NCI-H524 treated with DMSO at 0.1 percent for 48 hours (cell line): ENCODE measurements around the gene CERKL.

Experiments
- DNase-seq: peaks from one replicate; lab custom pipeline; 2025; lab: John Stamatoyannopoulos, UW

The CERKL gene

GRCh38 chr2:181628590-181629585 is 28.0 kb downstream of the CERKL start:
- DNase-seq, result peak; percentile 85

DNA sequence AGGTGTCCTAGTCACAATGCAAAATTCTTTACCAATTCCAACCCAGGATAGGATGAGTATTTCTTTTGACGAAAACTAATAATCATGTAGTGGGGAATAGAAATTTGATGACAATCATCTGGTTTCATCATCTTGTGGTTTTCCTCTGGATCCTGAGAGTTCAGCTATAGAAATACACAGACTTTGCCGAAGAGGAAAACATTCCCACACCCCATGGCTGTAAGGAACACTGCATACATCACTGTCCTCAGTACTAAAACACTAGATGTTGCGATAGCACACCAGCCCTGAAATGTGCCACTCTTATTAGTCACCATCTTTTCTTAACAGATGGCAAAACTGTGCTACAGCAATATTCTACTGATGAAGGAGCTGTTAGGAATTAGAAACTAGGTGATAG is 29.4 kb downstream of the CERKL start:
- no peak for DNase-seq

- no peak for DNase-seq
Measured at GRCh38 chr2:181626671-181627070, 30.2 kb downstream of the CERKL start.

GRCh38 chr2:181623159-181623558 is 33.7 kb downstream of the CERKL start:
- DNase-seq, result no peak

GRCh38 chr2:181621779-181622490 is 35.0 kb downstream of the CERKL start:
- no peak for DNase-seq

DNA sequence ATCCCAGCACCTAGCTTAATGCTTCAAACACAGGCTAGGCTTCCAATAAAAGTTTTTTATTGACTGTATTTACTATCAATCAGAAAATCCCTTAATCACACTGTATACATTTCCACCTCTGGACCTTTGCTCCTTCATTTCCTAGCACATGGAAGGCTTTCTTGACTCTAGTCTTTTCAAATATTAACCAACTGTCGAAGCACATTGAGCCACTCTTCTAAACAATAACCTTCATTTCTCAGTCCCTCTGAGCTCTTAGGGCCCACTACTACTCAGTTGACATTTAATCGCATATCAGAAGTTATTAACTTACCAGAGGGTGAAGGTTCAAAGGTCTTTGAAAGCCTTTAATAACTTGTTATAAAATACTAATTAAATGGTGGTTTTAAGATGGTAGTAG is 37.4 kb downstream of the CERKL start:
- DNase-seq, result no peak

DNA sequence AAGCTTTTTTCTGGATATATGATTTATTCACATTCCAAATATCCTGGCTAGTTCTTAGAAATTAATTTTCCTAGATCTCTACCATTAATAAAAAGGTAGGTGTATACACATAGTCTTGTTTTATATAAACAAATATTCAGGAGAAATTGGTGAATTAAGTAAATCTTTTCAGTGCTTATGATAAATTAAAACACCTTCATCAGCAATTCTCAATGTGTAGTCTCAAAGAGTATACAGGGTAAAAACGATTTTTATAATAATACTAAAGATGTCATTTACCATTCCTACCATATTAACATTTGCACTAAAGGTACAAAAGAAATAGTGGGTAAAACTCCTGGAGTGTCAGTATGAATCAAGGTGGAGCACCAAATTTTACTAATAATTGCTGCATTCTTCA is 40.2 kb downstream of the CERKL start:
- no peak for DNase-seq

DNA sequence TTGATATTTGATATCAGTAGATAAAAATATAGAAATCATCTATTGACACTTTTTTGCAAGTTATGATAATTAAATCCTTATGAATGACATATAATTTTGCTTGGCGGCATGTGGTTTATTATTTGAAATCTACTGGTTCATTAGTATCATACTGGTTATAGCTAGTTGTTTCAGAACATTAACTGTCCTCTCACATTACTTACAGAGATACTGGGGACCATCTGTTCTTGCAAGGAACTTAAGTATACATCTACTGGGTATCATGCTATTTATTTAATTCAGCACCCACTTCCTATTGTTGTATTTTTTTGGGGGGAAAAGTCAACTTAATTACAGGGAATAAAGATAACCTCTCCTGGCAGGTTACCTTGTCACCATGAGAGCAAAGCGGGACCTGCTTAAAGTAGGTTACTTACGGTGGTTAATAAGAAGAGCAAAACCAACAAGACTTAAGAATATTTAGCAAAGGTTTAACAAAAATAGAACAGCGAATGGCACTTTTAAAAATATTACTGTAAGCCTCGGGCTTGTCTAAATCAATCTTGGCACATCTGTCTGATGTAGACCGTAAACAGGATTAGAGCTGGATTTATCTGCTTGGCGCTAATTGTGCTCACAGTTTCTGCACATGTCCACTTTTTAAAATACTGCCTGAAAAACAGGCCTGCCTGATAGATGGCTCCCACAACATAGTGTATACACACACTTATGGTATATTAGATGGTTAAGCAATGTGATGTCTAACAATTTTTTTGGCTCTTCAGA is 41.8 kb downstream of the CERKL start:
- DNase-seq, result peak; percentile 97

GRCh38 chr2:181613241-181613640 is 43.7 kb downstream of the CERKL start:
- no peak for DNase-seq

- DNase-seq, result no peak
Measured at GRCh38 chr2:181607629-181608590, 49.0 kb downstream of the CERKL start.

- no peak for DNase-seq
Measured at GRCh38 chr2:181605889-181606837, 50.7 kb downstream of the CERKL start.

DNA sequence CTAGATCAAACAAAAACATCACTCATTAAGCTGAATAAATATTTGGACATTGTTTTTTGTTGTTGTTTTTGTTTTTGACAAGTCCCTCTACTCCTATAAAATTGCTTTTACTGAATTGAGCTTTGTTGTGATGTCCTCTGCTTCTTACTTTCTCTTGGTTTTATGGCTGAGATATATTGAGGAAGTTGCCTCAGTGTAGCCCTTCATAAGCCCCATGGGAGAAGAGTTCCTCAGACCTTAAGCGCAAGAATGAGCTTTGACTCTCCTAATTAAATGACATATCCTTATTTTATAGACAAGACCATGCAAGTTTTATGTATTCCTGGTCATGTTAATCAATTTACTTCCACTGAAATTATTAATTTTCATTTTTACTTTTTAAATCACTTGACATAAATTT is 54.9 kb downstream of the CERKL start:
- no peak for DNase-seq

DNA sequence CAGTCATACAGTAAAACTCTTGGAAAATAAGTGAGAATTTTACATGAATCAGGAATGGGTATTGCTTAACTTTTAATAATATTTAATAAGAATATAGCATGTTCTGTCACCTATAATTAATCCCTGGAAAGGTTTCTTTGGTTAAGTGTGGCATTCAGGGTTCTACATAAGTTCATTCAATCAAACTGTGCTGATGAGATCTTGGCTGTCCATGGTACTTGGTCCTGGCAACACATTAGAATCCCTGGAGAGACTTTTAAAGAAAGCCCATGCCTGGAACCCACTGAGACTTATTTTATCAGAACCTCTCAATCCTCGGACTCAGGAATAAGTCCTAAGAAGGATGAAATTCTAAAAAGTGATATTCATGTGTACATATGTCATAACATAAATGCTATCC is 60.3 kb downstream of the CERKL start:
- no peak for DNase-seq

GRCh38 chr2:181594322-181594721 is 62.6 kb downstream of the CERKL start:
- no peak for DNase-seq

- DNase-seq, result no peak
Measured at GRCh38 chr2:181589779-181590178, 67.1 kb downstream of the CERKL start.

DNA sequence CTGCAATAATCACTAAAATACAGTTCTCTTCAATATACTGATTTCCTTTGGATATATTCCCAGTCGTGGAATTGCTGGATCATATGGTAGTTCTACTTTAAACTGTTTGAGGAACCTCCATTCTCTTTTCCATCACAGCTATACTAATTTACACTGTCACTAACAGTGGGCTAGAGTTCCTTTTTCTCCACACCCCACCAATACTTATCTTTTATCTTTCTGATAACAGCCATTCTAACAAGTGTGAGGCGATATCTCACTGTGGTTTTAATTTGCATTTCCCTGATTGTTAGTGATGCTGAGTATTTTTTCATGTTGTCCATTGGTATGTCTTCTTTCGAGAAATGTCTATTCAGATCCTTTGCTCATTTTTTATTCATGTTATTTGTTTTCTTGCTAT is 68.4 kb downstream of the CERKL start:
- no peak for DNase-seq

- DNase-seq, result peak; percentile 96
Measured at GRCh38 chr2:181586569-181587081, 70.3 kb downstream of the CERKL start.

- no peak for DNase-seq
Measured at GRCh38 chr2:181585732-181586131, 71.2 kb downstream of the CERKL start.

GRCh38 chr2:181581534-181581933 is 75.4 kb downstream of the CERKL start:
- DNase-seq, result no peak

- no peak for DNase-seq
Measured at GRCh38 chr2:181578829-181579228, 78.1 kb downstream of the CERKL start.
